Ishikawa (cell line): ENCODE results near the gene EPHA10.

ENCODE experiments used
- CEBPB ChIP-seq: IDR thresholded peaks from 2 replicates; pipeline ENCODE4 v1.6.1; 2012
- EGR1 ChIP-seq: IDR thresholded peaks from 2 replicates; pipeline ENCODE4 v1.6.1; 2012
- EP300 ChIP-seq: IDR thresholded peaks from 2 replicates; pipeline ENCODE4 v1.6.1; 2012; ENCODE audit warnings: borderline replicate concordance
- FOXM1 ChIP-seq: IDR thresholded peaks from 2 replicates; pipeline ENCODE4 v1.6.1; 2012; ENCODE audit warnings: low read depth, borderline replicate concordance
- NFIC ChIP-seq: IDR thresholded peaks from 2 replicates; pipeline ENCODE4 v1.6.1; 2012
- RAD21 ChIP-seq: IDR thresholded peaks from 2 replicates; pipeline ENCODE4 v1.6.1; 2012; ENCODE audit warnings: low read depth
- TAF1 ChIP-seq: IDR thresholded peaks from 2 replicates; pipeline ENCODE4 v1.6.1; 2012; ENCODE audit warnings: low read depth, mild to moderate bottlenecking
- TCF12 ChIP-seq: IDR thresholded peaks from 2 replicates; pipeline ENCODE4 v1.6.1; 2012; ENCODE audit warnings: low read depth
- TEAD4 ChIP-seq: IDR thresholded peaks from 2 replicates; pipeline ENCODE4 v1.6.1; 2012
- YY1 ChIP-seq: IDR thresholded peaks from 2 replicates; pipeline ENCODE4 v1.6.1; 2012; ENCODE audit warnings: low read depth
- TF ChIP-seq, protein P1 (sequence below): IDR thresholded peaks from 2 replicates; pipeline ENCODE4 v1.6.1; 2012
- TF ChIP-seq, protein P2 (sequence below): IDR thresholded peaks from 2 replicates; pipeline ENCODE4 v1.6.1; 2012; ENCODE audit warnings: low read depth, mild to moderate bottlenecking
- TF ChIP-seq, protein P3 (sequence below): IDR thresholded peaks from 2 replicates; pipeline ENCODE4 v1.6.1; 2012

DNA sequence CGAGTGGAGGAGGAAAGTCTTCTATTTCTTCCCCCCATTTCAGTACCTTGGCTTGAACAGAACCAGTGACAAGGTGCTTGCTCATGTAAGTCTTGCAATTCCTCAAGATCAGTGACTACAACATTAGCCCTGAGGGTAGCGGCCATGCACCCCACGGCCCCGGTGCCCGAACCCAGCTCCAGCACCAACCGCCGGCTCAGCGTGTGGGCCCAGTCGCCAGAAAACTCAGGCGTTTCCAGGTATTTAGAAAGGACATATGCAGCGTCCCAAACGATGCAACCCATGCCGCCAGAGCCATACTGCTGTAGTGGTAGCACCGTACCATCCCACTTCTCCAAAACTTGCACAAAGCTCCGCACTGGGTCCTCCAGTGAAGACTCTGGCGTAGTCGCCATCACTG lies 17.6 kb upstream of the EPHA10 start:
- TF ChIP-seq TAF1 = no peak
- TF ChIP-seq, protein P1, sequence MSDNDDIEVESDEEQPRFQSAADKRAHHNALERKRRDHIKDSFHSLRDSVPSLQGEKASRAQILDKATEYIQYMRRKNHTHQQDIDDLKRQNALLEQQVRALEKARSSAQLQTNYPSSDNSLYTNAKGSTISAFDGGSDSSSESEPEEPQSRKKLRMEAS = no peak
- TF ChIP-seq NFIC = no peak
- TF ChIP-seq TEAD4 = no peak
- TF ChIP-seq RAD21 = no peak
- TF ChIP-seq FOXM1 = no peak
- TF ChIP-seq EGR1 = no peak
- TF ChIP-seq YY1 = no peak
- TF ChIP-seq TCF12 = no peak
- no peak for TF ChIP-seq EP300
- TF ChIP-seq, protein P2, sequence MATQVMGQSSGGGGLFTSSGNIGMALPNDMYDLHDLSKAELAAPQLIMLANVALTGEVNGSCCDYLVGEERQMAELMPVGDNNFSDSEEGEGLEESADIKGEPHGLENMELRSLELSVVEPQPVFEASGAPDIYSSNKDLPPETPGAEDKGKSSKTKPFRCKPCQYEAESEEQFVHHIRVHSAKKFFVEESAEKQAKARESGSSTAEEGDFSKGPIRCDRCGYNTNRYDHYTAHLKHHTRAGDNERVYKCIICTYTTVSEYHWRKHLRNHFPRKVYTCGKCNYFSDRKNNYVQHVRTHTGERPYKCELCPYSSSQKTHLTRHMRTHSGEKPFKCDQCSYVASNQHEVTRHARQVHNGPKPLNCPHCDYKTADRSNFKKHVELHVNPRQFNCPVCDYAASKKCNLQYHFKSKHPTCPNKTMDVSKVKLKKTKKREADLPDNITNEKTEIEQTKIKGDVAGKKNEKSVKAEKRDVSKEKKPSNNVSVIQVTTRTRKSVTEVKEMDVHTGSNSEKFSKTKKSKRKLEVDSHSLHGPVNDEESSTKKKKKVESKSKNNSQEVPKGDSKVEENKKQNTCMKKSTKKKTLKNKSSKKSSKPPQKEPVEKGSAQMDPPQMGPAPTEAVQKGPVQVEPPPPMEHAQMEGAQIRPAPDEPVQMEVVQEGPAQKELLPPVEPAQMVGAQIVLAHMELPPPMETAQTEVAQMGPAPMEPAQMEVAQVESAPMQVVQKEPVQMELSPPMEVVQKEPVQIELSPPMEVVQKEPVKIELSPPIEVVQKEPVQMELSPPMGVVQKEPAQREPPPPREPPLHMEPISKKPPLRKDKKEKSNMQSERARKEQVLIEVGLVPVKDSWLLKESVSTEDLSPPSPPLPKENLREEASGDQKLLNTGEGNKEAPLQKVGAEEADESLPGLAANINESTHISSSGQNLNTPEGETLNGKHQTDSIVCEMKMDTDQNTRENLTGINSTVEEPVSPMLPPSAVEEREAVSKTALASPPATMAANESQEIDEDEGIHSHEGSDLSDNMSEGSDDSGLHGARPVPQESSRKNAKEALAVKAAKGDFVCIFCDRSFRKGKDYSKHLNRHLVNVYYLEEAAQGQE = no peak
- TF ChIP-seq, protein P3, sequence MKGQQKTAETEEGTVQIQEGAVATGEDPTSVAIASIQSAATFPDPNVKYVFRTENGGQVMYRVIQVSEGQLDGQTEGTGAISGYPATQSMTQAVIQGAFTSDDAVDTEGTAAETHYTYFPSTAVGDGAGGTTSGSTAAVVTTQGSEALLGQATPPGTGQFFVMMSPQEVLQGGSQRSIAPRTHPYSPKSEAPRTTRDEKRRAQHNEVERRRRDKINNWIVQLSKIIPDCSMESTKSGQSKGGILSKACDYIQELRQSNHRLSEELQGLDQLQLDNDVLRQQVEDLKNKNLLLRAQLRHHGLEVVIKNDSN = no peak
- no peak for TF ChIP-seq CEBPB
